GM18870 (cell line): ENCODE data around the gene TM9SF3.

ENCODE experiments used
- ATAC-seq: cut with Tn5 transposase; IDR thresholded peaks from one replicate; pipeline ENCODE4 v1.9.1; 2021; ENCODE audit warnings: moderate library complexity; ENCODE audit not compliant: unreplicated experiment

TM9SF3 gene

DNA sequence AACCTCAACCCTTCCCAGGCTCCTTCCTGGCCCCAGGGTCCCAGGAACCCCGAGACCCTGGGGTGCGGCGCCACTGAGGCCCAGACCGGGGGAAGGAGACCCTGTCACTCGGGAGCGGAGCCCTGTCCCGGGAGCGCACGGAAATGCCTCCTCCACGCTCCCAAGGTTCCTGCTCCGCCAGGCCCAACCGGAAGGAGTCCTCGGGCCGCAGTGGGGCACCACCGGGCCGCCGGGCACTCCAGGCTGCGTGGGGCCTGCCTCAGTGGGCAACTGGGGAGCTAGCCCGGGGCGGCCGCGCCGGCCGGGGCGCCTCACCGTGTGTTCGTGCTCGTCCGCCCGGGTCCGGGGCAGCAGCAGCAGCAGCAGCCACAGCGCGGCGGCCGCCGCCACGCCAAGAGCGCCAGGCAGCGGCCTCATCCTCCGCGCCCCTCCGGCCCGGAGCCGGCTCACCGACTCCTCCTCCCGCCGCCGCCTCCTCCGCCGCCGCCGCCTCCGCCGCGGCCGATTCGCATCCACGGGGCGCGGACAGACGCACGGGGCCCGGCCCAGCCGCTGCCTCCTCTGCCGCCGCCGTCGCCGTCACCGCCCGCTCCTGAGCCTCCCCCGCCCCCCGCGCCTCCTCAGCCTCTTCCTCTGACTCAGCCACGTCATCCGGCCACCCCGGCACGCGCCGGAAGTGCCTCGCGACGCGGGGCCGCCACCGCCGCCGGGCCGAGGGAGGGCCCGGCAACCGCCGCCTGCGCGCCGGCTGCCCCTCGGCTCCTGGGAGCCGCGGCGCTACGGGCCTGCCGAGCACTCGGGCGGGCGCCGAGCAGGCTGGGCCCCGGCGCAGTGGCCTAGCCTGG, at the start of gene TM9SF3:
TM9SF3 (minus strand) TSS at position 594 of the 845 bp plus-strand sequence; CDS start at position 417, 177 bp downstream.
- no peak for ATAC-seq

DNA sequence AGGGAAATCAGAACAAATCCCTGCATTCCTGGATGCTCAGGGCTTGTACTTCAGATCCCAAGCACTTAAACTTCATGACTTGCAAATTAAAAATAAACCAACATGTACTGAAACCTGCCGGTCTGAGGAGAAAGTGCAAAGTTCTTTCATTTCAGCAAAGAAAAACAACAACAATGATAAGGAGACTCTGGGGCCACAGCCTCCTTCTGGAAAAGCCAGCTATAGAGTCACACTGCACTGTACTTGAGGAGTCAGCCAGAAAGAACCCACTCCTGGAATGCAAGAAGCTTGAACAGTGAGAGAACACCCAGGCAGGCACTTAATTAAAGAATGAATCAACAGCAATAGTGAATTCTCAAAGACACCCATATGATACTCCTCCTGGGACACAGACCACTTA, 49.7 kb upstream of the TM9SF3 start:
- ATAC-seq, result no peak

DNA sequence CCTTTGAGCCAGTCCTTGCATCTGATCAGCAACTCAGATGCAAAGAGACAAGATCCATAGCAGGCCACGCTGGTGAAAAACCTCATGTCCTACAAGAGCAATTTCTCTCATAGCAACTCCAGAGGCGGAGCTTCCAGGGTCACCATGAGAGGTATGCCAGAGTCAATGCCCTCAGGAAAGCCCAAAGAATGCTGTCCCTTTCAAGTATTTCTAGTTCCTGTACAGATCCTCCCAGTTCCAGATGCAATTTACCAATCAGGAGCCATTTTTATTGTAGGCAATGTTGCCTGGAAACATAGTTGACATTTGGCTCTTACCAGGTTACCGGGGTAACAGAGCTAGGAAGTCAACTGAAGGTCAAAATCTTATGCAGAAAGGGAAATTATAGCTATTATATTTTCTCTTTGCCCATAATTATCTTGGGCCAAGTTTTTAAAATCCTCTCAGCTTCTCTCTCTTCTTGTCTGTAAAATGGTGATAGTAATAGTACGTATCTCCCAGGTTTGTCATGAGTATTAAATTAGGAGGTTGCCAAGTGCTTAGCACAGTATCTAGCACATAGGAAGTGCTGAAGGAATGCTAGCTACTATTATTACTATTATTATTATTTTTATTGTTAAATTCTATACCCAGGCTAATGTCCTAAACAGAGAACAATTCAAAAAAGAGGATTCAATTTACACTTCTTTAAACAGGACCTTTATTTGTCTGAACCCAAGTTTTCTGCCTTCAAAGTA, 46.3 kb upstream of the TM9SF3 start:
- no peak for ATAC-seq

DNA sequence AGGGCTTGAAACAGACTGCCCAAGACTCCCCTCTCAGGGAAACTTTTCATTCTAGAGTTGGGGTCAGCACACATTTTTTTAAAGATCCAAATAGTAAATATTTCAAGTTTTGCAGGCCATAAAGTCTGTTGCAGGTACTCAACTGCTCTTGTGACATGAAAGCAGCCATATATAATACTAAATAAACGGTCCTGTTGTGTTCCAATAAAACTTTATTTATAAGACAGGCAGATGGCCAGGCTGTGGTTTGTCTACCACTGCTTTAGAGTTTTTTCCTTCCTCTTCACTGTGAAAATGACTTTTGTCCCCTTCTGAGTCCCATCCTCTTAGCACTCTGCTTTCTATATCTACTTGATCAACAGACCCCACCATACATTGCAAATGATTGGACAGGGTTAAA, 40.5 kb upstream of the TM9SF3 start:
- no peak for ATAC-seq

DNA sequence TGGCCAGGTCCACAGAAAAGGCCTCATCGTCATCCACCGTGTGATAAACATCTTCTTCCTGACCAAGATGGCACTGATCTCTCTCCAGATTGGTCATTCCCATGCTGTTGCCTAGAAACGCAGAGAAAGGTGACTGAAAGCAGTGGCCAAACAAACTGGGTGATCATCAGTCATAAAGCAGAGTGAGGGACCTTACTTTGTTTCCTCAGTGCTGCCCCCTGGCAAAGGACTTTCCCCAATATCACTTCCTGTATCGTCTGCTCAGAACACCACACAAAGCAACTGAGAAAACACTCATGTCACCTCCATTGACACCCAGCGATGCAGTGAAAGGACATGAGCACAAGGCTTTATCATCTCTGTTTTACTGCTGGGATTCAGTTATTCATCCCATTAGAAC, 40.0 kb upstream of the TM9SF3 start:
- ATAC-seq, result no peak

DNA sequence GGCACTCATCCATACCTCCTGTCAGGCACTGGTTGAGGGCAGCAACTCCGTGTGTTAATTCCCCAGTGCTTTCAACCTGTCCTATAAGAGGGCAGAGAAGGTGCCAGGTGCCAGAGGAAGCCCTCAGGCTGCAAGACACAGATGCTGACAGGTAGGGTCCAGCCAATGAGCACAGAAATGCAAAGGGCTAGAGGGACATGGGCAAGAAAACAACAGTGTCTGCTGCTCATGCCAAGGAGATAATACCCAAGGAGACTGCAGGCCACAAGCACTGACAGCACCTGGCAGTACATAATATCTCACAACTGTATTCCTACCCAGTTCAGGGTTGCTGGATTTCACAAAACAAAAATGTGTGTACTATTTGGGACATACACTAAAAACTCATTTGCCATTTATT, 38.4 kb upstream of the TM9SF3 start:
- no peak for ATAC-seq

DNA sequence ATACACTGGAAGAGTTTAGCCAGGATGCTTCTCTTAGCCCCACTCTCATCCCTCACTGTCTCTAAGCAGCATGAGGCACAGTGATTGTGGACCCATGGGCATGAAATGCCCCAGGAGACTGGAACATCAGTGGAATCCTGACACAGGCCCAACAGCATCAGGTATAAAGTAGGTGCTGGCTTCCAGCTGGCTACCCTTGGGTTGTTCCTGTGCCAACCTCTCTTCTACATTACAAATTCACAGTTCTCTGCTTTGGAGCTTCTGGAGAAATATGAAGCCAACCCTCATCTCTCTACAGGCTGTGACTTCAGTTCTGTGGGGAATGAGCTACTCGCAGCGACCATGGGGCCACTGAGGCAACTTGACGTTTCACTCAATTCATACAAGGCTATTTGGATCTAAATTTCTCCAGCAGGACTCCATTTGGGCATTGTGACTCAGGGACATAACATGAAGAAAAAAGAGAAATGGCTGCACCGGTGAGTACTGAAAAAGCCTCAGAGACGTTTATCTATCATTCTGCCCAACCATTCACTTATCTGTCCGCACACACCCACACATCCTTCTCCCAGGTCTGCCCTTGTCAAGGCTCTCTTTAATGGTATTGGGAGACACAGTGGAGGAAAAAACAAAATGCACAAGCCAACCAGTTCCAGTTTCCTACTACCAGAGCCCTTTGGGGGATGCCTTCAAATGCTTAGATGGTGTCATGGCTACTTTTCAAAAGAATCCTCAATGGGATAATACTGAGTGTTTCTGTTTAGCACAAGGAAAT, 35.4 kb upstream of the TM9SF3 start:
- ATAC-seq, result no peak

DNA sequence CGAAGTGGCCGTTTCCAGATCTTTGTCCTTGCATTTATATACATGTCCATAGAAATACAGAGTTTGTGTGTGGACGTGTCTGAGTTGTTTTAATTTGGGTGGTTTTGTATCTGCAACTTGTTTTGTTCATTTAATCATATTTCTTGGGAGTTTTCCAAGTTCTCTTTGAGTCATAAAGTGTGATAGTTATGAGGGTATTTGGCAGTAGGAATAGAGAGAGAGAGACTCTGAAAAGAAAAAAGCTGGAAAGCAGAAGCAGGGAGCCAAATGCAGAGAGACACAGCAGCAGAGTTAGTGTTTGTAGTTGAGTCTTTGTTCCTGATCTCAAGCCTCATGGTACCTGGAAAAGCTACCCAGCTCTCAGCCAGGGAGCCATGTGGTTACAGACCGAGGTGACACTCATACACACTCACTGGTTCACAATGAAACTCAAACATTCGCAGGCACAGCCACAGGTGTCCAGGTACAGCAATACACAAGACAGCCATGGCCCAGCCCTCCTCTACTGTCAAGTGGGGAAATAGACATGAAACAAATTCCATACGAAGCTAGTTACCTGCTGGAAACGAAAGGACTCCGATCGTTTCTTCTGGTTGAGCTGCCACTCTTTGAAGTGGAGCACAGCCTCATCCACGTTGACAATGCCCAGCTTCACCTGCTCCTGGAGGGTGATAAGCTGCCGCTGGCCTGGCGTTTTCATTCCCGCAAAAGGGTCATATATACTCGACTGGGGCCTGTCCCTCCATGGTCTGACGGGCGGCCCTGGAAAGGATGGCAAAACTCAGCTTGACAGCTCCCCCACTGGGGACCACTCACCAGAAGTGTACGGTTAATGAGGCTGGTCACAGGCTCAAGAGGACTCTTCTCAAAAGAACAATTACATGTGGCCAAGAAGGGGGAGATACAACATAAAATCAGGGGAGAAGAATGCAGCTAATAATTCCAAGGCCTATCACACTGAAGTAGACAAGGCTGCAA, 33.3 kb upstream of the TM9SF3 start:
- ATAC-seq, result no peak

DNA sequence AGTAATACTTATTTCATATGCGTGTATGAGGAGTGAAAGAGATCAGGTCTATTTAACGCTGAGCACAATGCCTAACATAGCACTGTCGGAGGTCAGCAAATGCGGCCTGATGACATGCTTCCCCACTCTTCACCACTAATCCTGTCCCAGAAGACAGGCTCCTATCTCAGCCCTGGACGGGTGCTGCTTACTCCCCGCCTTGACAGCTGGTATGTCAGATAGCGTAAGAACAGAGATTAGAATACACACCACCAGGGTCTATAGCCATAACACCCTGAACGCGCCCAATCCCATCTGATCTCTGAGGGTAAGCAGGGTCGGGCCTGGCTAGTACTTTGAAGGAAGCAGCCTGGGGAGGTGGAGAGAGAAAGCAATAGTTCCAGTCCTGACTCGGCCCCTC, 32.3 kb upstream of the TM9SF3 start:
- no peak for ATAC-seq

DNA sequence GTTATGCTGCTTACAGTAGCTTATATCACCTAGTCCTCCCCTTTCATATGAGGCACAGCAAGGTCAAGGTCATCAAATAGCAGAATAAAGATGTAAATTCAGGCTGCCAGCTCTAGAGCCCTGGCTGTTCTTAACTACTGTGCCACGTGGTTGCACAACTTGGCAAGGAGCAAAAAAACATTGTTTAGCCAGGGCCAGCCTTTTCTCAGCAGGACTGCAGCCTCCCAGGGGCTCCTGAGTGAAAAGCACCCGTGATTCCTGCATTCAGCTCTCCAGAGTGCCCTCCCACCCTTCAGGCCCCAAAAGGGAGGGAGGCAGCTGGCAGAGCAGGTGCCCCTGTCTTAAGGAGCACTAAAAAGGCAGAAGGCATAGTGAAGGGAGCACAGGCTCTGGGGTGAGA, 31.8 kb upstream of the TM9SF3 start:
- ATAC-seq, result no peak

DNA sequence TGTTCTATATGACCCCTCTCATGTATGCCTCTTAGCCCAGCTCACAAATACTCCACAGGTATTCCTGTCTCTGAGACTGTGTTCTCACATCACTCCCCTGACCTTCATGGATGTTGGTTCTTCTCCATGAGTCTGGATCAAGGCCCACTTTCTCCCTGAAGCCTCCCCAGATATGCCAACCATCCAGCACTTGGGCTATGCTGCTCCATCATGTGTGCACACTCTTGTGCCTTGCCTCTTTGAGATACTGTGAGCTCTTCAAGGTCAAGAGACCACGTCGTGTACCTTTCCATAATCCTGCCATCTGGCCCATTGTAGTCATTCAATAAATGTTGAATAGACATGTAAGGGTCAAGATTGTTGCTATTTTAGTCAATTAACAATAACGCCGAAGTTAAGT, 30.1 kb upstream of the TM9SF3 start:
- no peak for ATAC-seq

DNA sequence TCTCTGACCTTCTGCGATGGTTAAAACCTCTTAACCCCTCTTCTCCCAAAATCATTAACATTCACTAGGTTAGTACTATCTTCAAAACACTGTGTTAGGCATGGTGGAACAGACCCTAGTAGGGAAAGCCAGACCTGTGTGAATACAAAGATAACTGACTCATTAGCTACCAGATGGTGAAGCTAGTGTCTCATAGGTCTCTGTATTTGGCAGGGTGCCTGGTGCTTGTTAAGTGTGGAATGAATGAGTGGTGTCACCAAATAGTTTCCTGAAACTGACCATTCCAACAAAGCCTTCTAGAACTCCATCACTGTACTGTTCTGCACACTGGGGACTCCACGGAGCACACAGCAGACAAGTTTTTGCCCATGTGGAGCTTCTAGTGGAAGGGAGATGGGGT, 27.7 kb upstream of the TM9SF3 start:
- ATAC-seq, result no peak

DNA sequence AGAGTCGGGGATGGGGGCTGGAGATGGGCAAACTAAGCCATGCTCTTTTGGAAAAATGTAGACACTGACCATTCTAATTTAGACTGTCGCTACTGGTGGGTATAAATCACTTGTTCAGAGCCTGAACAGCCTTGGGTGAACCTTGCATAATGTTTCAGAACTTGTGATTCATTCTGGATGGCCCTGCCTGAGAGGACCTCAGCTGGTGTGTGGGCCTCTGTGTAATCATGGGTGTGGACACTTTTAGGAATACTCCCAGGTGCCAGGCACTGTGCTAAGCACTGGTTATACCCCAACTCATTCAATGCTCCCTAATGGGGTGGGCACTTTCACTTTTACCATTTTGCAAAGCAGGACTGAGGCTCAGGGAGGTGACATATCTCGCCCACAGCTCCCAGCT, 26.8 kb upstream of the TM9SF3 start:
- no peak for ATAC-seq

DNA sequence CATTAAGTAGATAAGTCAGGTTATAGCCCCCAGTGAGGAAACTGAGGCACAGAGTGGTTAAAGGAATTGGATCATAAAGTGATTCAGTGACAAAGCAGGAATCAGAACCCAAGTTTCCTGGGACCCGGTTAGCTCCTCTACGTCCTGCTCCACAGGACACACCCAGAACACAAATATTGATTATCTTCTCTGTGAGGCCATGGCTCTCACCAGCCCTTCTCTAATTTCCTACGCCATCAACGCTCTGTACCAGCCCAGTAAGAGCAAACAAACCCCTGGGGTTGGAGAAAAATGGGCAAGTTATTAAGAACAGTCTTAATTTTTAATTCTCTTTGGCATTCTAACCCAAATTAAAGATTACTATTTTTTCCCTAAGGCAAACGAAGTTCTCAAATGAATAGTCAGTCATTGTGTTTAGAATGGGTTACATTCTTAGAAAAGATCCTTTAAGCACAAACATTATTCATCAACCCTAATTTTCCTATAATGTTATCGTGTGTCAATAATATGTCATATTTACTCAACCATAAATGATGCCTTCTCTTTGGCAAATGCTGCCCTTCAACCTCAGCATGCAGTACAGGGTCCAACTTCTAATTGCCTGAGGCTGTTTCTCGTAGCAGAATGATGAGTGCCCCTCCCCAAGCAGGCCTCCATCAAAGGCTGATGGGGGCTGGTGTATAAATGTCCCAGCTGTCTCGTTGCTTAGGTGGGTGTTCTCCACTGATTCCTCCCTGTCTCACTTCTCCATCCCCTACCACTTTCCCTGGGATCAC, 25.4 kb upstream of the TM9SF3 start:
- no peak for ATAC-seq

DNA sequence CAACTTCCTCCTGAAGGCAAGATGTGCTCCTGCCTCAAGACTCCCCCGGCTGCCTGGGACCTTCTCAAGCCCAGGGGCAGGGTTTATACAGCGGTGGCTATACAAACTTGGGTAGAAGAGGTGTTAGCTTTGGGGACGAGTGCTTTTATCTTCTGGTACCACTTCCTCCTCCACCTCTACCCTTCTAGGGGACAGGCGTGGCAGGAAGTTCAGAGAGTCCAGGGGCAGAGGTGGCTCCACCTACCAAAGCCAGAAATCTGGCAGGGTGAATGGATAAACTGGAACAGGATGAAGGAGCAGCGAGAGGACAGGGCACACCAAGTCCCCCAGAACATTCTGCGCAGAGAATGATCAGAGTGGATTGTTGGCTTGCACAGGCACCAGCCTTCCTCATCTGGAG, 24.0 kb upstream of the TM9SF3 start:
- no peak for ATAC-seq

DNA sequence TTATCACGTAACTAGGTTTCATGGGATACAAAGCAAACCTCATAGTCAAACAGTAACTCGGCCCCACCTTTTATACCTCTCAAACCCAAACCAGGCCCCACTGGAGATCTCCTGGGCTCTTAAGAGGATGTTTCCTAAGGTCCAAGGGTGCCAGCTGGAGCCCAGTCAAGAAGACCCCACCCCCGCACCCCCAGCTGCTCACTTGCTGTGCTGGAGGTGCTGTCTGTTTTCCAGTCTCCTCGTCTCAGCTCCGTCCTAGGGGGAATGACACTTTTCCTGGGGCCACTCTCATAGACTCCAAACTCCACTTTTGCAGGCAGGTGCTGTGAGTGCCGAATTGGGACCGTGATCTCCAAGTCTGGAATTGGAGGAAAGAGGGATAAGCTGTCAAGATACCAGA, 22.7 kb upstream of the TM9SF3 start:
- ATAC-seq, result no peak

DNA sequence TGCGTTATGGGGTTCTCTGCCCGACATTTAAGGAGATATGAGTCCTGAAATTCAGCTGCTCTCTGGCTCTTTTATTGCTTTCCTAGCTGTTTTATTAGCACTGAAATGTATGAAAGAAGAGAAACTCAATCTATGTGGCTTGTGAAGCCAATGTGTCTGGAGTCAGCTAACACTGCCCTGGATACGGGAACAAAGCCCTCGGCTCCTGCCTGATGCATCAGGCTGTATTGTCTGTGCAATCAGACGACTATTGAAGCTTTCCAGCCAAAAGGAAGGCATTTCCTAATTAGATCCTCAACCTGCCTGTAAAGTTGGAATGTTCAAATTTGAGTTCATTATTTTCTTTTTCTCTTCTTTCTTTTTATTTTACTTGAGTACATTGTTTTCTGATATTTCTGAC, 22.0 kb upstream of the TM9SF3 start:
- no peak for ATAC-seq

DNA sequence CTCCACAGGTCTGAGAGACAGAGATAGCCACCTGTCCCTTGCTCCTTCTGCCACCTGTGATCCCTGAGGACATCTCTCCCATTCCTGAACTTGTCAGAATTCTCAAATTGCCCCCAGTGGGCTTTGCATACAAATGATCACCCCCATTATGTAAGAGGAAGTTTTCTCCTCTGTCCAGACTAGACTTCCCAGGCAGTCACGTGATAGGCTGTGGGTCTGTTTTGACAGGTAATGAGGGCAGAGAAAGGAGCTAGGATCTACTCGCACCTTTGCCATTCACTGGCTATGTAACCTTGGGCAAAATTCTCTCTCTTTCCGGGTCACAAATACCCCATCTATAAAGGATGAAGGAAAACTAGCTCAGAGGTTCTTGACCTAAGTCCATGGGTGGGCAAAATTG, 21.4 kb upstream of the TM9SF3 start:
- ATAC-seq, result no peak

DNA sequence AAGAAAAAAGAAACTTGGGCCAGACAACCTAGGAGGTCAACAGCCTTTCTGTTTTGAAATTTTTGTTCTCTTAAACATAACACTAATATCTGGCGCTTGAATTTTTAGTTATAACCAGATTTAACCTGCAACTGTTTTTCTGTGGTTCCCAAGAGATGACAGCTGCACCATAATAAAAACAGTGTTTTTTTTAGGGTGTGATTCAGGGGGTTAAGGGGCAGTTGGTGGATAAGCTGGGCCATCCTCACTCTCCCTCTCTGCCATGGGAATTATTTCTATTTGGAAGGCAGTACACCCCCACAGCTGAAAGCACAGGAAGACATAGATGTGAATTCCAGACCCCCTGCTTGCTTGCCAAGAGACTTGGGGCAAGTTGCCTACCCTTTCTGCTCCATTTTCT, 20.1 kb upstream of the TM9SF3 start:
- ATAC-seq, result no peak

DNA sequence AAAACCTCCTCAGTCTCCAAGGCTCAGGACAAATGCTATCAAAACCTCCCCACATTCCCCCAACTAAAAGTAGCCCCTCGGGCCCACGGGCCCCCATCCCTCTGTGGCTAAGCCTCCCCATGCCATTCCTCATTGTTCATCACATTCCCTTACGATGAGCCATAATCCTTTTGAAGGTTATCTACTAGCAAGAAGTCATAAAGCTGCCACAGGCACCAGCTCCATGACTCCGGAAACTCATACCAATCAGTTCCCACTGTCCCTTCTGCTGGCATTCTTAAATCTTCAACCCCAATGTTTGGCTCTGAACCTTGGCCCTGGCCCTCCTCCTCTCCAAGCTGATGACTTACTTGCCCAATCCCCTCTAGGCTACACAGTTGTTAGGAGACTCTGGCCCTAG, 19.4 kb upstream of the TM9SF3 start:
- ATAC-seq, result no peak
